Panc1 (cell line): ENCODE results near the gene INO80. TPM values are rescaled to one million over a fixed set of nuclear protein-coding genes. Genes with fewer than 3 reads are reported as not detected.

ENCODE experiments used
- ATAC-seq: fragments of 200-7000 bp; cut with Tn5 transposase; 2 replicates; pipeline ENCODE4 v1.9.1; 2020; ENCODE audit warnings: mild to moderate bottlenecking, moderate library complexity
- Bru-seq: library from RNA; stranded (reverse); fragments of 400-500 nt; gene quantifications from one replicate; lab custom pipeline; 2021; lab: Mats Ljungman, UMichigan
- BruChase-seq, 2 experiments: library from RNA; stranded (reverse); fragments of 400-500 nt; gene quantifications; one replicate each; lab custom pipeline; 2021; lab: Mats Ljungman, UMichigan
- BruUV-seq: library from RNA; stranded (reverse); fragments of 400-500 nt; replicated peaks from 2 replicates; lab custom pipeline; 2021; lab: Mats Ljungman, UMichigan
- CTCF ChIA-PET: fragments of 300-600 bp; sonication (Branson Sonifier 250); formaldehyde crosslinking; loops from one replicate; lab custom pipeline; 2022; ENCODE audit warnings: antibody characterized with exemption; lab: Charles Lee
- POLR2A ChIA-PET: fragments of 300-600 bp; sonication (Branson Sonifier 250); formaldehyde crosslinking; loops from one replicate; lab custom pipeline; 2022; ENCODE audit warnings: antibody characterized with exemption; lab: Charles Lee
- DNase-seq: peaks from one replicate; pipeline ENCODE4 v3.0.0-alpha.2; 2010; ENCODE audit warnings: low read depth, low spot score
- H3K27ac ChIP-seq: 2 replicates; pipeline ENCODE4 v1.5.1; 2011; ENCODE audit warnings: mild to moderate bottlenecking, low read length, inconsistent platforms
- H3K27me3 ChIP-seq: fragments of 200-500 bp; sonication (Bioruptor generic); 2 replicates; pipeline ENCODE4 v1.6.0; 2014; ENCODE audit warnings: low read length, inconsistent platforms; ENCODE audit not compliant: control insufficient read depth, insufficient read depth
- H3K36me3 ChIP-seq: fragments of 200-500 bp; sonication (Bioruptor generic); 2 replicates; pipeline ENCODE4 v1.5.1; 2014; ENCODE audit warnings: inconsistent platforms, mild to moderate bottlenecking, low read length, moderate library complexity; ENCODE audit not compliant: control insufficient read depth, insufficient read depth
- H3K4me1 ChIP-seq: 2 replicates; pipeline ENCODE4 v1.5.1; 2011; ENCODE audit warnings: inconsistent platforms, mild to moderate bottlenecking, low read length, moderate library complexity; ENCODE audit not compliant: control insufficient read depth, insufficient read depth
- H3K4me3 ChIP-seq, 2 experiments: 2 replicates each; pipeline ENCODE4 v1.5.1; 2011 to 2012; ENCODE audit warnings: low read depth in 2 of 2, low read length in 2 of 2, mild to moderate bottlenecking in 2 of 2, inconsistent platforms in 1 of 2, moderate library complexity in 1 of 2
- H3K9me3 ChIP-seq: fragments of 200-500 bp; sonication (Bioruptor generic); 2 replicates; pipeline ENCODE4 v1.5.1; 2014; ENCODE audit warnings: low read depth, mild to moderate bottlenecking, inconsistent platforms, low read length, moderate library complexity; ENCODE audit not compliant: control insufficient read depth, insufficient read depth
- POLR2AphosphoS5 ChIP-seq: IDR thresholded peaks from 2 replicates; pipeline ENCODE4 v1.6.1; 2012; ENCODE audit warnings: mild to moderate bottlenecking, low read depth, low read length, moderate library complexity
- REST ChIP-seq, 2 experiments: IDR thresholded peaks; 2 replicates each; pipeline ENCODE4 v1.6.1; 2011 to 2012; ENCODE audit warnings: low read depth in 2 of 2, control low read depth in 1 of 2, low read length in 1 of 2, mild to moderate bottlenecking in 1 of 2, moderate library complexity in 1 of 2; ENCODE audit not compliant: insufficient read depth in 1 of 2
- SIN3A ChIP-seq: IDR thresholded peaks from 2 replicates; pipeline ENCODE4 v1.6.1; 2012; ENCODE audit warnings: low read depth, mild to moderate bottlenecking, low read length, moderate library complexity, borderline replicate concordance; ENCODE audit not compliant: insufficient read depth
- TCF7L2 ChIP-seq: IDR thresholded peaks from 2 replicates; pipeline ENCODE4 v1.6.1; 2011; ENCODE audit warnings: mild to moderate bottlenecking, low read depth, low read length, inconsistent platforms
- in situ Hi-C: cut with HindIII; loops from 2 replicates; pipeline ENCODE4 v1.10.0; 2016; ENCODE audit warnings: low sequenced_read_pairs, low pct_unique_long_range_greater_than_20kb
- intact Hi-C: fragments of 100-400 bp; cut with micrococcal nuclease; formaldehyde crosslinking; loops from one replicate; pipeline ENCODE4 v1.10.0; 2022; ENCODE audit not compliant: unreplicated experiment
- long read RNA-seq: library from polyadenylated mRNA; unstranded; transcript quantifications from one replicate; pipeline ENCODE4 v2.0.0, GENCODE V29; 2021; ENCODE audit not compliant: unreplicated experiment
- polyA plus RNA-seq: library from polyadenylated mRNA; unstranded; fragments of >200 nt; gene quantifications from one replicate; pipeline ENCODE4 v1.2.1, GENCODE V29; 2012; ENCODE audit warnings: missing spikeins; ENCODE audit not compliant: insufficient read length
- total RNA-seq: library from RNA; stranded (reverse); gene quantifications from one replicate; pipeline ENCODE4 v1.2.1, GENCODE V29; 2021; ENCODE audit not compliant: unreplicated experiment
- TF ChIP-seq, protein P1 (sequence below): fragments of 450-650 bp; IDR thresholded peaks from 2 replicates; pipeline ENCODE4 v1.5.1; 2017; ENCODE audit warnings: mild to moderate bottlenecking

The INO80 gene
- total RNA-seq (26.2 TPM), Bru-seq, nascent RNA (percentile 91 among the genes with signal in this experiment), BruChase-seq, experiment 1, labeled RNA remaining after a 2-hour chase (percentile 80 among the genes with signal in this experiment), BruChase-seq, experiment 2, labeled RNA remaining after a 6-hour chase (percentile 80 among the genes with signal in this experiment)
- polyA plus RNA-seq = 19.2 TPM
- long read RNA-seq, full-length matches to known transcripts = 5 of 34 reads
- long read RNA-seq, partial matches to known transcripts = 9 of 34 reads
- long read RNA-seq, other reads (novel, unspliced or antisense) = 20 of 34 reads

- no peaks in the 10 kb centered on the region for H3K27me3 ChIP-seq
- peak within 1 kb of the TSS; percentile 97 for H3K27ac ChIP-seq
- in situ Hi-C loops = no loop called here
- peak within 1 kb of the TSS; percentile 61 to 91 for H3K4me3 ChIP-seq
- BruUV-seq = TSS peak; percentile 98
- ATAC-seq (peak; percentile 93), DNase-seq (peak; percentile 94)
- H3K36me3 ChIP-seq = no peaks in the 10 kb centered on the region
- ChIA-PET POLR2A (interaction anchor here (0.6 to 0.7 kb wide), 3 partner anchors 15 to 99 kb away, joined by 3 to 4 read pairs (median 3); no protein-coding TSS in a partner anchor), CTCF (interaction anchor here (0.6 kb wide), 1 partner anchor 175 kb away, joined by 3 read pairs; no protein-coding TSS in a partner anchor)
- intact Hi-C loops = no loop called here
- no peaks in the 10 kb centered on the region for H3K9me3 ChIP-seq
- H3K4me1 ChIP-seq = peaks cover 4% of the 10 kb centered on the region; the same call in 1 of the 2 replicates
- TF ChIP-seq REST (IDR thresholded peaks at IDR 0.05; ENCODE audit: insufficient read depth in 1 of 2, low read depth in 2 of 2, low read length in 1 of 2) (no peak), SIN3A (0 out of 2 replicates have a peak, but pooled peaks have one; percentile 51), TCF7L2 (peak; percentile 73), POLR2AphosphoS5 (peak; percentile 96)
- TF ChIP-seq, protein P1, sequence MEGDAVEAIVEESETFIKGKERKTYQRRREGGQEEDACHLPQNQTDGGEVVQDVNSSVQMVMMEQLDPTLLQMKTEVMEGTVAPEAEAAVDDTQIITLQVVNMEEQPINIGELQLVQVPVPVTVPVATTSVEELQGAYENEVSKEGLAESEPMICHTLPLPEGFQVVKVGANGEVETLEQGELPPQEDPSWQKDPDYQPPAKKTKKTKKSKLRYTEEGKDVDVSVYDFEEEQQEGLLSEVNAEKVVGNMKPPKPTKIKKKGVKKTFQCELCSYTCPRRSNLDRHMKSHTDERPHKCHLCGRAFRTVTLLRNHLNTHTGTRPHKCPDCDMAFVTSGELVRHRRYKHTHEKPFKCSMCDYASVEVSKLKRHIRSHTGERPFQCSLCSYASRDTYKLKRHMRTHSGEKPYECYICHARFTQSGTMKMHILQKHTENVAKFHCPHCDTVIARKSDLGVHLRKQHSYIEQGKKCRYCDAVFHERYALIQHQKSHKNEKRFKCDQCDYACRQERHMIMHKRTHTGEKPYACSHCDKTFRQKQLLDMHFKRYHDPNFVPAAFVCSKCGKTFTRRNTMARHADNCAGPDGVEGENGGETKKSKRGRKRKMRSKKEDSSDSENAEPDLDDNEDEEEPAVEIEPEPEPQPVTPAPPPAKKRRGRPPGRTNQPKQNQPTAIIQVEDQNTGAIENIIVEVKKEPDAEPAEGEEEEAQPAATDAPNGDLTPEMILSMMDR = no peak
Measured at GRCh38 chr15:41116116-41116961, at the start of gene INO80. Gene INO80, minus strand, starts transcription at chr15:41116280. Its CDS starts 19,970 bp downstream, at chr15:41096310.

- H3K4me3 ChIP-seq = no peak overlapping the region
- TF ChIP-seq REST (IDR thresholded peaks at IDR 0.05; ENCODE audit: insufficient read depth in 1 of 2, low read depth in 2 of 2, low read length in 1 of 2) = no peak
- no peak for TF ChIP-seq SIN3A
- TF ChIP-seq, protein P1 = no peak
- no peak for TF ChIP-seq POLR2AphosphoS5
- no peak for TF ChIP-seq TCF7L2
- ChIA-PET CTCF (interaction anchor here (0.6 kb wide), 1 partner anchor 21 kb away, joined by 6 read pairs; no protein-coding TSS in a partner anchor), POLR2A (interaction anchor here (0.6 kb wide), 1 partner anchor 63 kb away, joined by 3 read pairs; no protein-coding TSS in a partner anchor)
- BruUV-seq = no TSS peak
- H3K27me3 ChIP-seq = no peaks in the 10 kb centered on the region
- H3K4me1 ChIP-seq = no peaks in the 10 kb centered on the region
- no peak overlapping the region for H3K27ac ChIP-seq
- H3K9me3 ChIP-seq = no peaks in the 10 kb centered on the region
- no peak for DNase-seq
- ATAC-seq = no peak
- intact Hi-C loops = no loop called here
- no peaks in the 10 kb centered on the region for H3K36me3 ChIP-seq
- in situ Hi-C loops = no loop called here
Measured at GRCh38 chr15:41161736-41162135, 45.7 kb upstream of the INO80 start.
